ENCODE results near the gene SLIT1.

- no peak for TF ChIP-seq NFRKB (IDR thresholded peaks at IDR 0.05)
- no peak for TF ChIP-seq SP1 (IDR thresholded peaks at IDR 0.05)
- no peak for TF ChIP-seq BHLHE40 (IDR thresholded peaks at IDR 0.05; ENCODE audit: borderline replicate concordance)
- TF ChIP-seq FOXA1 (IDR thresholded peaks at IDR 0.05): no peak
Observed at GRCh38 chr10:97081621-97082235, 104.0 kb downstream of the SLIT1 start.
